ENCODE results near the gene DEGS2.
"Not testable (repeated sequence)": the region's sequence is repeated elsewhere in the genome, so short reads cannot be mapped to it uniquely, and the experiment has no call there.

DEGS2 gene

DNA sequence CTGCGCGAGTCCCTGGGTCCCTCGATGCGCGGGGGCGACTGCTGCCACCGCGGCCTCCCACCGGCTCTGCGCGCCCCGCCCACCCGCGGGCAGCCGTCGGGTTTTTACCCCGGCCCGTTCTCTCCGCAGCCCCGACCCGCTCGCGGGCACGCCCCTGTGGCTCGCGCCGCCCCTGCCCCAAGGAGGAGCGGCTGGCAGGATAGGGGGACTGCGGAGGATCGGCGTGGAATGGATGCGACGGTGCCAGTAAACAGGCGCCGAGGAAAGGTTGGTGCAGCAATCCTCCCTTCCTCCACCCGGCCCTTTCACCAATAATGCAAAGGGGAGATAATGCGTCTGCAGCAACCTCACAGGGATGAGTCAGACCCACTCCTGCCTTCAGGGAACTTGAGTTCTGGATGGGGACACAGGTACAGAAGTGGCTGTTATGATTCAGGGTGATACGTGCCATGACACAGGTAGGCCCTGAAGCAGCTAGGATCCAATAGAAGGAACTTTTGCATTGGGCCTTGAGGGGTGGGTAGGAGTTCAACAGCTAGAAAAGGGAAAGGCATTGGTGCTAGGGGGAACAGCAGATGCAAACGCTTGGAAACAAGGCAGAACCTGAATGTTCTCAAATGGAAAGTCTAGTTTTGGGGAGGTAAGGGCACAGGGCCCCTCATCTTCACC, 554 bp upstream of the DEGS2 start:
- H3K23ac ChIP-seq (ENCODE audit: low read length), result no peak overlapping the region
- no peak overlapping the region for H3K14ac ChIP-seq (ENCODE audit: low read length)
- H3K18ac ChIP-seq (ENCODE audit: low read length), result no peak overlapping the region
- peak overlapping the region; percentile 50 for H3K4me3 ChIP-seq (ENCODE audit: low read depth, low read length)
- no peaks in the 10 kb centered on the region for H3K36me3 ChIP-seq (ENCODE audit: control insufficient read depth in 1 of 2, insufficient read depth in 2 of 2, low read length in 2 of 2)
- H3K9me3 ChIP-seq (ENCODE audit: insufficient read depth, low read depth, low read length), result peaks cover 14% of the 10 kb centered on the region
- H4K8ac ChIP-seq (ENCODE audit: low read depth, low read length), result no peak overlapping the region
- no peak overlapping the region for H2BK12ac ChIP-seq (ENCODE audit: low read length)
- H3K4me1 ChIP-seq (ENCODE audit: control insufficient read depth in 1 of 2, insufficient read depth in 2 of 2, low read length in 2 of 2), result peaks cover 3 to 7% of the 10 kb centered on the region in 2 experiments
- H4K91ac ChIP-seq (ENCODE audit: low read depth, low read length), result no peak overlapping the region
- peak overlapping the region; percentile 65 for H3K4me2 ChIP-seq (ENCODE audit: low read length)
- no peak overlapping the region for H3K4ac ChIP-seq (ENCODE audit: low read depth, low read length)
- no peak overlapping the region for H4K12ac ChIP-seq (ENCODE audit: low read depth, low read length)
- no peak overlapping the region for H2AFZ ChIP-seq (ENCODE audit: insufficient read depth, low read length, poor library complexity)
- H2AK5ac ChIP-seq (ENCODE audit: low read length), result no peak overlapping the region
- no peaks in the 10 kb centered on the region for H3K79me1 ChIP-seq (ENCODE audit: low read length)
- H3K79me2 ChIP-seq (ENCODE audit: control insufficient read depth, insufficient read depth, low read length, poor library complexity), result no peaks in the 10 kb centered on the region
- no peak overlapping the region for H2BK120ac ChIP-seq (ENCODE audit: insufficient read depth, low read length, poor library complexity)
- no peak overlapping the region for H2BK5ac ChIP-seq (ENCODE audit: low read depth, low read length, poor library complexity)
- H3K9ac ChIP-seq (ENCODE audit: low read length), result no peak overlapping the region
- H3K27ac ChIP-seq (ENCODE audit: low read depth, low read length), result no peak overlapping the region
- peaks cover 30% of the 10 kb centered on the region for H3K27me3 ChIP-seq (ENCODE audit: insufficient read depth, low read length)
- peak; percentile 74 to 78 for DNase-seq
- no CpG with 5 or more reads among the region's 39 CpGs for WGBS (ENCODE audit: extremely low coverage, insufficient coverage, insufficient read length)

DNA sequence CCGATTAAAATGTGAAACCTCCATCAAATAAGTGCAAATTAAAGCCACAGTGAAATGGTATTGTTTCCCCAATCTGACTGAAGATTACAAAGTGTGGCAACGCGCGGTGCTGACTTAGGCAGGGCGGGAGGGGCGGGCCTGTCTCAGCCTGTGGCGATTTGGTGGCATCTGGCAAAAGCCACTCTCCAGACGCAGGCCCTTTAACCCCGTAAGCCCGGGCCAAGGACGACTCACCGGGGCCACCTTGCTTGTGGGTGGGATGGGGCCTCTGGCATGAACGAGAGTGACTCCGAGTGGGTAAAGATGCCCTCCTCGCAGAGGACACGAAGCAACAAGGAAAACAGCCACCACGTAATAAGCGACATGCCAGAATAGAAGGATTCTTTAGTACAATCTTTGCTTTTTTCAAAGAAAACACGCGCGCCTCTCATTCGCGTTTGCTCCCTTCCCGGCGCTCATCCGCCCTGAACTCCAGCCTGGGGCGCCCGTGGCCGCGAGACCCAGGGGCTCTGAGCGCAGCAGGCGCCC, 815 bp downstream of the DEGS2 start:
- H3K4ac ChIP-seq (ENCODE audit: low read depth, low read length), result no peak overlapping the region
- peaks cover 17% of the 10 kb centered on the region for H3K9me3 ChIP-seq (ENCODE audit: insufficient read depth, low read depth, low read length)
- no peak overlapping the region for H3K27ac ChIP-seq (ENCODE audit: low read depth, low read length)
- peaks cover 30% of the 10 kb centered on the region for H3K27me3 ChIP-seq (ENCODE audit: insufficient read depth, low read length)
- H2BK5ac ChIP-seq (ENCODE audit: low read depth, low read length, poor library complexity), result no peak overlapping the region
- peaks cover 3 to 7% of the 10 kb centered on the region in 2 experiments for H3K4me1 ChIP-seq (ENCODE audit: control insufficient read depth in 1 of 2, insufficient read depth in 2 of 2, low read length in 2 of 2)
- H2BK12ac ChIP-seq (ENCODE audit: low read length), result no peak overlapping the region
- H3K4me3 ChIP-seq (ENCODE audit: low read depth, low read length), result no peak overlapping the region
- DNase-seq, result peak in 1 of 2 donors; percentile 18
- no peak overlapping the region for H3K14ac ChIP-seq (ENCODE audit: low read length)
- no peak overlapping the region for H3K18ac ChIP-seq (ENCODE audit: low read length)
- no peak overlapping the region for H3K9ac ChIP-seq (ENCODE audit: low read length)
- H2AK5ac ChIP-seq (ENCODE audit: low read length), result no peak overlapping the region
- peak overlapping the region; percentile 68 for H3K4me2 ChIP-seq (ENCODE audit: low read length)
- no peak overlapping the region for H2BK120ac ChIP-seq (ENCODE audit: insufficient read depth, low read length, poor library complexity)
- no peak overlapping the region for H4K91ac ChIP-seq (ENCODE audit: low read depth, low read length)
- H3K23ac ChIP-seq (ENCODE audit: low read length), result no peak overlapping the region
- no peak overlapping the region for H4K8ac ChIP-seq (ENCODE audit: low read depth, low read length)
- no peak overlapping the region for H2AFZ ChIP-seq (ENCODE audit: insufficient read depth, low read length, poor library complexity)
- no peak overlapping the region for H4K12ac ChIP-seq (ENCODE audit: low read depth, low read length)
- H3K79me1 ChIP-seq (ENCODE audit: low read length), result no peaks in the 10 kb centered on the region
- no peaks in the 10 kb centered on the region for H3K79me2 ChIP-seq (ENCODE audit: control insufficient read depth, insufficient read depth, low read length, poor library complexity)
- no CpG with 5 or more reads among the region's 32 CpGs for WGBS (ENCODE audit: extremely low coverage, insufficient coverage, insufficient read length)
- H3K36me3 ChIP-seq (ENCODE audit: control insufficient read depth in 1 of 2, insufficient read depth in 2 of 2, low read length in 2 of 2), result no peaks in the 10 kb centered on the region

DNA sequence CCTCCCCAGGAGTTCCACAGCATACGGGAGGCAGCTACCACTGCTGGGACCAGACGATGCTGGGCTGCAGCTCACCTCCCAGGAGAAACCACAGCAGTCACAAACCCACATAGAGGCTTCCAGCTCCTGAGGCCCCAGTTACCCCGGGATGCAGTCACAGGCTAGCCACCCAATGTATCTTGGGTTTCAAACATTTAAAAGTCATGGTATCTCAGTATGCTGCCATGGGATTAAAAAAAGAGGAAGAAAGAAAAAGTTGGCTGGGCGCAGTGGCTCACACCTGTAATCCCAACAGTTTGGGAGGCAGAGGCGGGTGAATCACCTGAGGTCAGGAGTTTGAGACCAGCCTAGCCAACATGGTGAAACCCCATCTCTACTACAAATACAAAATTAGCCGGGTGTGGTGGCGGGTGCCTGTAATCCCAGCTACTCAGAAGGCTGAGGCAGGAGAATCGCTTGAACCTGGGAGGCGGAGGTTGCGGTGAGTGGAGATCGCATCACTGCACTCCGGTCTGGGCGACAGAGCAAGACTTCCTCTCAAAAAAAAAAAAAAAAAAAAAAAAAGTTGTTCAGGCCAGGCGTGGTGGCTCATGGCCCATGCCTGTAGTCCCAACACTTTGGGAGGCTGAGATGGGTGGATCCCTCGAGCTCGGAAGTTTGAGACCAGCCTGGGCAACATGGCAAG, 1.8 kb downstream of the DEGS2 start:
- H4K12ac ChIP-seq (ENCODE audit: low read depth, low read length); H2BK120ac ChIP-seq (ENCODE audit: insufficient read depth, low read length, poor library complexity); H4K91ac ChIP-seq (ENCODE audit: low read depth, low read length); DNase-seq; H3K27ac ChIP-seq (ENCODE audit: low read depth, low read length); H3K4me3 ChIP-seq (ENCODE audit: low read depth, low read length); H3K23ac ChIP-seq (ENCODE audit: low read length); H3K79me1 ChIP-seq (ENCODE audit: low read length); H3K18ac ChIP-seq (ENCODE audit: low read length); H3K79me2 ChIP-seq (ENCODE audit: control insufficient read depth, insufficient read depth, low read length, poor library complexity); H2AFZ ChIP-seq (ENCODE audit: insufficient read depth, low read length, poor library complexity); H2BK12ac ChIP-seq (ENCODE audit: low read length); H2AK5ac ChIP-seq (ENCODE audit: low read length); H3K4me2 ChIP-seq (ENCODE audit: low read length); H3K4me1 ChIP-seq (ENCODE audit: control insufficient read depth in 1 of 2, insufficient read depth in 2 of 2, low read length in 2 of 2); H3K9ac ChIP-seq (ENCODE audit: low read length); H2BK5ac ChIP-seq (ENCODE audit: low read depth, low read length, poor library complexity); H3K36me3 ChIP-seq (ENCODE audit: control insufficient read depth in 1 of 2, insufficient read depth in 2 of 2, low read length in 2 of 2); H3K14ac ChIP-seq (ENCODE audit: low read length); H4K8ac ChIP-seq (ENCODE audit: low read depth, low read length); H3K4ac ChIP-seq (ENCODE audit: low read depth, low read length): not testable (repeated sequence)
- no CpG with 5 or more reads among the region's 16 CpGs for WGBS (ENCODE audit: extremely low coverage, insufficient coverage, insufficient read length)
- H3K9me3 ChIP-seq (ENCODE audit: insufficient read depth, low read depth, low read length), result peaks cover 17% of the 10 kb centered on the region
- H3K27me3 ChIP-seq (ENCODE audit: insufficient read depth, low read length), result peaks cover 30% of the 10 kb centered on the region

DNA sequence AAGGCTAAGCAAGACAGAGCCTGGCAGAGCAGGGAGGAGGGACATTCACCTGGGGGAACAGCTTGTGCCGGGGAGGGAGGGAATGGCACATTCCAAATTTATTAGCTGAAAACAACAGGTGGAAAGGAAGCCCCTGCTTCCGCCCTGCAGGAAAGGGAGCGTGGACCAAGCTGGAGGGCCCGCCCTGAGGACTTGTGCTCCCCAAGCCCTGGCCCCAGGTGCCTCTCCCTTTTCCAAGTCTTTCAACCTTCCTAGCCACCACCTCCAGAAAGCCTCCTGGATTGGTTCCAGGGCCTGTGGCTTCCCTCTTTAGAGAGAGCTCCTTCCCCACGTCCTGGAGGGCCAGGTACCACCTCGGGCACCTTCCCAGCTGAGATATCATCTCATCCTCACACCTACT, 2.7 kb downstream of the DEGS2 start:
- DNase-seq, result no peak
- H3K4me1 ChIP-seq (ENCODE audit: control insufficient read depth in 1 of 2, insufficient read depth in 2 of 2, low read length in 2 of 2), result peaks cover 3 to 7% of the 10 kb centered on the region in 2 experiments
- no peak overlapping the region for H4K12ac ChIP-seq (ENCODE audit: low read depth, low read length)
- no peak overlapping the region for H2BK12ac ChIP-seq (ENCODE audit: low read length)
- no peak overlapping the region for H2BK5ac ChIP-seq (ENCODE audit: low read depth, low read length, poor library complexity)
- peaks cover 17% of the 10 kb centered on the region for H3K9me3 ChIP-seq (ENCODE audit: insufficient read depth, low read depth, low read length)
- no peak overlapping the region for H2AFZ ChIP-seq (ENCODE audit: insufficient read depth, low read length, poor library complexity)
- H3K79me2 ChIP-seq (ENCODE audit: control insufficient read depth, insufficient read depth, low read length, poor library complexity), result no peaks in the 10 kb centered on the region
- no peak overlapping the region for H2BK120ac ChIP-seq (ENCODE audit: insufficient read depth, low read length, poor library complexity)
- no peak overlapping the region for H3K23ac ChIP-seq (ENCODE audit: low read length)
- H3K4me2 ChIP-seq (ENCODE audit: low read length), result no peak overlapping the region
- no peak overlapping the region for H3K4ac ChIP-seq (ENCODE audit: low read depth, low read length)
- H3K18ac ChIP-seq (ENCODE audit: low read length), result no peak overlapping the region
- no peaks in the 10 kb centered on the region for H3K36me3 ChIP-seq (ENCODE audit: control insufficient read depth in 1 of 2, insufficient read depth in 2 of 2, low read length in 2 of 2)
- H4K91ac ChIP-seq (ENCODE audit: low read depth, low read length), result no peak overlapping the region
- no peak overlapping the region for H3K4me3 ChIP-seq (ENCODE audit: low read depth, low read length)
- H3K79me1 ChIP-seq (ENCODE audit: low read length), result no peaks in the 10 kb centered on the region
- H2AK5ac ChIP-seq (ENCODE audit: low read length), result no peak overlapping the region
- H3K14ac ChIP-seq (ENCODE audit: low read length), result no peak overlapping the region
- H3K27me3 ChIP-seq (ENCODE audit: insufficient read depth, low read length), result peaks cover 30% of the 10 kb centered on the region
- no CpG with 5 or more reads among the region's 6 CpGs for WGBS (ENCODE audit: extremely low coverage, insufficient coverage, insufficient read length)
- H4K8ac ChIP-seq (ENCODE audit: low read depth, low read length), result no peak overlapping the region
- H3K9ac ChIP-seq (ENCODE audit: low read length), result no peak overlapping the region
- no peak overlapping the region for H3K27ac ChIP-seq (ENCODE audit: low read depth, low read length)

Measured in trophoblast cell (in vitro differentiated cells and primary cell).